Measurements from ENCODE around the gene SPECC1L.
A peak's percentile ranks its signal among the peaks of the same experiment; 100 is the strongest.

SPECC1L gene

DNA sequence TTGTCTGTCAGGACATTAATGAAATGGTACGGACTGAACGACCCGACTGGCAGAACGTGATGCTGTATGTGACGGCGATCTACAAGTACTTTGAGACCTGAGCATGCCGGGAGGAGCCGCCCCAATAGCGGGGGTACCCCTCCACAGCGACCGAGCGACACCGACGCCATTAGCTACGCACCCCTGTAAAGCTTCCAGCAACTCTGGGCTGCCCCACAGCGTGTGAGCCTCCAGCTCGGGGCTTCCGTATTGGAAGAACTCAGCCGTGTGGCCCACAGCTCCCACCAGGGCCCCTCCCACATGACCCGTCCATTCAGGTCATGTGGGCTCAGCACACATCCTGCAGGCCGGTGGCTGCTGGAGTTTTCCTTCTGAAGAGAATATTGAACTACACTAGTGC is 143.9 kb downstream of the SPECC1L start:
- DNase-seq (ENCODE audit: low read depth), result no peak

DNA sequence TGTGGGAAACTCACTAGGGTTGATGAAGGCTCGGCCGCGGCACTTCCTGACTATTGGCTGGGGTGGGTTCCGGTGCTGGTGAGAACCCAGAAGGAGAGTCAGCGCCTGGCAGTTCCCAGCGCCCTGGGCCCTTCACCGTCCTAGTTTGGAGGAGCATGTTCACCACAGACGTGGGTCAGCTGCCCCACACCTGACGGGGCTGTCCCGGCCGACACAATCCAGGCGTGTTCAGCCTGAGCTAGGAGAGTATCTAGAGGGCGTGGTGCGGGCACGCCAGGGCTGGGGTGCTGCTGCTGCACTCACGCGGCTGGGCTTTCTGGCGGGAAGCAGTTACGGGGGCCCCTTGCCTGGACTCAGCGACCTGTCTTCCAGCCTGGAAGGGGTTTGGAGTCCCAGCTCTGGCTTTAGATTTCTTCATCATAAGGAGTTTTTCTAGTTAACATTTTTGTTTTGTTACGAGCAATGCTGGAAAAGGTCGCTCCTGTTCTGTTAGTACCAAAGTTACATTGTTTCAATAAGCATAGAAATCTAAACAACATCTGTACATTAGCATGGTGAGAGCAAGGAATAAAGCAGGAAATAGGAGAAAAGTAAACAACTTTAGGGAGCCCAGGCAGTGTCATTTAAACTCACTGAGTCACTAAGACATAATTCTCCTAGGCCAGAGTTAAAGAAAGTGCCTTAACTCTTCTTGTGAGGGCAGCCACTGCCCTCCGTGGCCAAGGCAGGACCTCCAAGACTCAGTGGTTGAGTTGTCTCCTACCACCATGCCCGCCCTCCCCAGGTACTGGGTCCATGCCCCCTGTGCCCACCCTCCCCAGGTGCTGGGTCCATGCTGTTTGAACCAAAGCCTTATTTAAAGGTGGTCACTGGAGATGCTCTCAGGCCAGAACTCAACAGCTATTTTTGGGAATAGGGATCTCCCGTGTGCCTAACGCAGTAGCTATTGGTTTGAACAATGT is 144.6 kb downstream of the SPECC1L start:
- no peak for DNase-seq (ENCODE audit: low read depth)

DNA sequence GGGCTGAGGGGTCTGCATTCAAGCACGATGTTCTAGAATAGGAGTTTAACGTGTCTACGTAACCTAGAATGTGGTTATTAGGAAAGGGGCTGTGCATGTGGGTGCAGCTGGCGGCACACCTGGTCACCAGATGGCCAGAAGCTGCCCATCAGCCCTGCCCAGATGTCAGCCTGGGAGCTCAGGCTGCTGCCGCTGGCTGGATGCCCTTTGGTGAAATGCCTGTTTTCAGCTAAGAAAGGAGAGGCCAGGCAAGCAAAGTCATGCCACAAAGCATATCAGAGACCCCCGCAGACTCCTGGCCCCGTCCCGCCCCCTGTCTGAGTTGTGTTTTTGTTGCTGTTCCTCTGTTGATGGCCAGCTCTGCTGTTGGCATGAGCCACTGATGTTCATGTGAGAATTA is 145.5 kb downstream of the SPECC1L start:
- no peak for DNase-seq (ENCODE audit: low read depth)

DNA sequence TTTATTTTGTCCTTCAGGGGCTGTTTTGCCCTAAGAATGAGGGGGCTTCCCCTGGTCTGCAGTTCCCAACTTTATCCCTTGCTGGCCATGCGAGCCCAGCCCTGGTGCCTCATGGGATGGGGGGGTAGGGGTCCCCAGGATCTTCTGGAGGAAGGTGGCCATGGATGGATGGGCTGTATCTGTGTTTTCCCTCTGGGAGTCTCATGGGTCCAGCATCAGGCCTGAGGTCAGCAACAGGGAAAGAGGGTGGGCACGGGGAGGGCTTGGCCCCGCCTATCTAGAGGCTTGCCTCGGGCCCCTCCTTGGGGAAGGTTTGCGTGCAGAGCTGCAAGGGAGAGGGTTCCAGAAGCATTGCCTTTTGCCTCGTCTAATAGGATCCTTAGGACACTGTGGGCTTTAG is 146.0 kb downstream of the SPECC1L start:
- DNase-seq (ENCODE audit: low read depth), result no peak

DNA sequence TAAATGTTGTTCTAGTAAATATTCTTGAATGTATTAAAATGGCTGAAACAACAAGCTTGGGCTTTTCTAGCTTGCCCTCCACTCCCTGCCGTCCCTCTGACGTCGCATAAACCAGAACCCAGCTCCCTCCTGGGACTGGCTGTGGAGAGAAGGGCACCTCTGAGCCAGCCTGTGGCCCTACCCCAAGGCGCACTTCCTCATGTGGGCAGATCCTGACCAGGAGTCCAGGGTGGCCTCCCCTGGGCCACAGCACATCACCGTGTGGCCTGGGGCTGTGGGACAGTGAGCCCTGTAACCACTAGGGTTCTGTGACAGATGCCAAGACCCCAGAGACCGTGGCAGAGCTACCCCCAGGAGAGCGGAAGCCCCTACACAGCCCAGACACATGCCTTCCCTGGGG is 146.6 kb downstream of the SPECC1L start:
- no peak for DNase-seq (ENCODE audit: low read depth)

DNA sequence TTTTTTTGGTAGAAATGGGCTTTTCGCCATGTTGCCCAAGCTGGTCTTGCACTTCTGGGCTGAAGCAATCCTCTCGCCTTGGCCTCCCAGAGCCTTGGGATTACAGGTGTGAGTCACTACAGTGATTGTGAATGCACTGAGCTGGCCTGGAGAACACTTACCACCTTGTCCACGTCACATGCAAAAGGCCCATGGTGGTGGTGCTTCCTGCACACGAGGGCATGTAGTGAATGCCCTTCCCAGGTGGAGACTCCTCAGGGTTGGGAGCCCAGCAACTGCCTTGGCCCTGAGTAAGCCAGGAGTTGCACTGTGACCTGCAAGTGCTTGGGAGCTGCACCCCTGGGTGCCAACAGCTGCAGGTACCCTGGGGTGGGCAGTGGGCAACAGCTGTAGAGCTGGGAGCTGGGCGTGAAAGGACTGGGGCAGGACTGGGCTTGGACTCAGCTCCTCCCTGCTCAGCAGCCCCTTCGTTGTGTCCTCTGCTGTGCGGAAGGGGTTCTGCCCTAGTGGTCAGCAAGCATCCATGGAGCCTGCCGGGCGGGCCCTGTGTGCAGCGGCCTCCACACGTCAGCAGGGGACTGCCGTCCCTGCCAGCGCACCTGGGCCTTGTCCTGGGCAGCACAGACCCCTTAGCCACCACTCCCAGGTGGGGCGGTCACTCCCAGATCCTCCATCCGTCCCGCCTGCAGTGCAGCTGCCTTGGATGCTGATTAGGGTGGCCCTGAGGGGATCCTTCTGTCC is 147.4 kb downstream of the SPECC1L start:
- no peak for DNase-seq (ENCODE audit: low read depth)

DNA sequence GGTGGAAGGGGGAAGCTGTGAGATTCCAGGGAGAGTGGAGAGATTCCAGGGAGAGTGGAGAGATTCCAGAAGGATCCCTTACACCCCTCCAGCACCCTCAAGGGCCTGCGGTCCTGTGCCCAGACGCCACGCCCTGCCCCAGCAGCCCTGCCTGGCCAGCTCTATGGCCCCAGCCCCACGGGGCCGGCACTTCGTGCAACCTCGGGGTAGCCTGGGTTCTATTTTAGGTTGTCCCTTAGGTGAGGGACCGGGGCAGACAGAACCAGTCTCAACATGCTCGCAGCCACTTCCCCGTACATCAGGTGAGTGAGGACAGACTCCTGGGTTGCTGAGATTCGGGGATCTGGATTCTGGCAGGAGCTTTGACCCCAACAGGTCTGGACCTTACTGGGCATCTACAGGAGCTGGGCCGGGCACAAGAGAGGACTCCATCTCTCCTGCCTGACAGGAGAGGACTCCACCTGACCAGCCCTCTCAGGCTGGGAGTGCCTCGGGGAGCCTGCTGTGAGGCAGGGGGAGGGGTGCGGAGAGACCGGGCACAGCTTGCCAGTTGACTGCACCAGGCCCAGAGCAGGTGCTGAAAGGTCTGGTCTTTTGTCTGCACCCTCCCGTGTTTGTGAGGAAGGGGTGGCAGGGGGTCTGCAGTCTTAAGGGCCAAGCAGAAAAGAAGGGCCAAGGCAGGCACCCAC is 148.3 kb downstream of the SPECC1L start:
- DNase-seq (ENCODE audit: low read depth), result no peak

DNA sequence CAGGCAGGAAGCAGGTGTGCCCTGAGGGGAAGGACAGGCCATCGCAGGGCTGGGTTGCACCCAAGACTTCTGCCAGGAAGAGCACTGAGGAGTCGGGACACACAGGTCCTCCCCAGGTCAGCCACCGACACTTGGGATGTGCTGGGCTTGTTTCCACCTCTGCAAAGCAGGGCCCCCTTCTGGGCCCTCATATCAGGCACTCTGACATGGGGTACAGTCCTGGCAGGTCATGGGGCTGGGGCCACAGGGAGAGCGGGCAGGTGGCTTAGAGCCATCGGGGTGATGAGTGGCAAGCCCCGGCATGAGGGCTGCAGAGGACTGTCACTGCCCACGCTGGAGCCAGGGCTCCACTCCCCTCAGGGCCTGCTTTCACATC is 148.8 kb downstream of the SPECC1L start:
- no peak for DNase-seq (ENCODE audit: low read depth)

DNA sequence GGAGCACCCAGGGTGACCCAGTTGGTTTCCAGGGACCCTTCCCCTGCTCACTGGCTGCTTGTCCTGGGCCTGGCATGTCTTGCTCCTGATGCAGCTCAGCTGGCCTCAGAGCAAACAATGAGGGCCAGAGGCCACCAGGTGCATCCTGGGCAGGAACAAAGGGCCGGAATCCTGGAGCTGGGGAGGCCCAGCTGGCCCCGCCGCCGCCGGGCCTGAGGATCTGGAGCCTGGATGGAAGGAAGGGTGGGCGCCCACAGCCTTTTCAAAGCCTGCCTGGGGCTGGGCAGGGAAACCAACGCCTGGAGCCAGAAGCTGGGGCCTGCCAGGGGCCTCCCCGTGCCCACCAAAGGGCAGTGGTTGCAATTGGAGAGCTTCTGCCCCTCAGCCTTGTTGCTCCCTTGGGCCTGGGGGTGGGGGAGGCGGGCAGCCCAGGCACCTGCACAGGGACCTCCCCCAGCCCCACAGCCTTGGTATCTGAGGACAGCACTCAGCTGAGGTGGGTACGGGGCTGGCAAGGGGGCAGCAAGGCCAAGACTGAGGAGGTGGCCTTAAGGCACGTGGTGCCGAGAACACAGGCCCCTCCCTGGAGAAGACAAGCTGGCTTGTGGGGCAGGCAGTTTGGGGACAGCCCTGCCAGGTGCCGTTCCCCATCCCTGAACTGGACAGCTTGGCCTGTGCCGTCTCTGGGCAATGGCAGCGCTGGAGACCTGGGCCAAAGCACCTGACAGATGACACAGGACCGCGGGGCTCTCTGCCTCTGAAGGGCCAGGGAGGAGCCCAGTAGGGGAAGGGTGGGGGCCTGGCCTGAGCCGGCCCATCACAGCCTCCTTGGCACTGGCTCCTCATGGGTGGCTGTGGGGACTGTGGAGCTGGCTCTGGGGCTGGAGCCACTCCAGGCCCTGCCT is 149.7 kb downstream of the SPECC1L start:
- no peak for DNase-seq (ENCODE audit: low read depth)

DNA sequence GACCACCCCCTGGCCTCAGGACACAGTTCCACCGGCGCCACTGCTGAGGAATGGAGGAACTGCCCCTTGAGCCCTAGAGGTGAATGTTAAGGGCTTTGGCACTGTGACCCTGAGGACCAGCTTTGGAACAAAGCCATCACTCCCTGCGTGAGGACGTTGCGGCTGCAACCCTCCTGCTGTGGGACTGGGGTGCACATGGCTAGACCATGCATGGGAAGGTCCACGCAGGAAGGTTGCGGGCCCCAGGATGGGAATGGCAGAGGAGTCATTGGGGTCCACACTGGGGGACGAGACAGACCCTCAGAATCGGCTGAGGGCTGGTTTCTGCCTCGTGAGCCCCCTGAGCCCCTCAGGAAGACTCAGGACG is 150.3 kb downstream of the SPECC1L start:
- DNase-seq (ENCODE audit: low read depth), result no peak

DNA sequence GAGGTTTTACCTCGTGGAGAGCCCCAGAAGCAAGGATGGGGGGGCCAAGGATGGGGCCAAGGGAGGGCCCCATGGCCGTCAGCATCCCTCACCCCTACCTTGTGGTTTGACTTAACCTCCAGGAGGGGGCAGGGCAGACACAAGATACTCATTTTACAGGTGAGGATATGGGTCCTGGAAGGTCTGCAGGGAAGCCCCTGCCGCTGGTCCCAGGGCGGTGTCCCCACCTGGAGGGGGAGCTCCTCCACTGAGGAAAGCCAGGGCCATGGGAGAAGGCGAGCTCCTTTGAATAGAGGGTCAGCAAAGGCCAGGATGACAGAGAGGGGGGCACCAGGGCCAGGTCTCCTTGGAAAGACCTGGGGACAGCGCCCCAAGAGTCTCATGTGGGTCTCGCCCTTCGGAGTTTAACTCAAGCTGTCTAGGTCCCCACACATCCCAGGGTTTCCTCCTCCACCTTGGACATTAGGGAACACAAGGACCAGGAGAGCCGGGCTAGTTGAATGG is 150.8 kb downstream of the SPECC1L start:
- DNase-seq (ENCODE audit: low read depth), result no peak

DNA sequence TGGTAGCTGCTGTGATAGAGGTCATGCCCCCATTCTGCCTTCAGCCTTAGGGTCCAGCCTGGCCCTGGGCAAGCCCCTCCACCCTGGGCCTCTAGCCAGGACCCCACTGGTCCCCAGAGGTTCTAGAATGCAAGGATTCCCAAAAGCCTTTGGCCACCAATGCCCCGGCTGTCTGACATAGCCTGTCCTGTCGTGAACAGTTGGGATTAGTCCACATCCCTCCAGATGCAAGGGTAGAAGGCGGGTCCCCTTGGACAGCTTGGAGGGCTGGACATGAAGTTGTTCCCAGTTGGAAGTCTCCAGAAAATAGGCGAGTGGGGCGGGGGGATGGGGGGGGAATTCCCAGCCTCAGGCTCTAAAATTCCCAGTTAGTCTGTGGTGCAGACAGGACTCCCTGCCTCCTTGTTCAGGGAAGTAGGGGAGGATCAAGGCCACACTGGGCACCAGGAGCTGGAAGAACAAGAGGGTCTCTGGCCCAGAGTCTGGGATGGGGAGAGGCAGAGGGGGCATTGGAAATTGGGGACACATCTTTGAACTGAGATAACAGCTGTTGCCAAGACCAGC is 151.6 kb downstream of the SPECC1L start:
- DNase-seq (ENCODE audit: low read depth), result no peak

DNA sequence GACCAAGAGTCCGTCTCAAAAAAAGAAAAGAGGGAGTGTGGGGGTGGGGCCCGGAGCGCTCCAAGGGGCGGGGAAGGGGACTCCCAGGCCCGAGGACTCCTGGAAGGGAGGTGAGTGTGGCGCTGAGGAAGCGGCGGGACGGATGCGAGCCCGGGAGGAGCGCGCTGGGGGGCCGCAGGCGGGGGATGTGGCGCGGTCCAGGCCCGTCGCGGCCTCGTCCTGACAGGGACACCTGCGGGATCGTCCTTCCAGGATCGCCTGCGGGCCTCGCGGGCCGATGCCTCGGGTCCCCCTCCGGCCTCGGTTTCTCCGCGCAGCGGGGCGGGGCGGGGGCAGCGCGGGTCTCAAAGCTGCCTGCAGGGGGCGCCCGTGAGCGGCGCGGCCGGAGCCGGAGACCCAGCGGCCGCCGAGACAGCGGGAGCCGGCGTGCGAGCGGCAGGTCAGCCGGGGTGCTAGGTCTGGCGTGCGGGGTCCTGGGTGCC is 152.9 kb downstream of the SPECC1L start:
- peak; percentile 40 for DNase-seq (ENCODE audit: low read depth)

DNA sequence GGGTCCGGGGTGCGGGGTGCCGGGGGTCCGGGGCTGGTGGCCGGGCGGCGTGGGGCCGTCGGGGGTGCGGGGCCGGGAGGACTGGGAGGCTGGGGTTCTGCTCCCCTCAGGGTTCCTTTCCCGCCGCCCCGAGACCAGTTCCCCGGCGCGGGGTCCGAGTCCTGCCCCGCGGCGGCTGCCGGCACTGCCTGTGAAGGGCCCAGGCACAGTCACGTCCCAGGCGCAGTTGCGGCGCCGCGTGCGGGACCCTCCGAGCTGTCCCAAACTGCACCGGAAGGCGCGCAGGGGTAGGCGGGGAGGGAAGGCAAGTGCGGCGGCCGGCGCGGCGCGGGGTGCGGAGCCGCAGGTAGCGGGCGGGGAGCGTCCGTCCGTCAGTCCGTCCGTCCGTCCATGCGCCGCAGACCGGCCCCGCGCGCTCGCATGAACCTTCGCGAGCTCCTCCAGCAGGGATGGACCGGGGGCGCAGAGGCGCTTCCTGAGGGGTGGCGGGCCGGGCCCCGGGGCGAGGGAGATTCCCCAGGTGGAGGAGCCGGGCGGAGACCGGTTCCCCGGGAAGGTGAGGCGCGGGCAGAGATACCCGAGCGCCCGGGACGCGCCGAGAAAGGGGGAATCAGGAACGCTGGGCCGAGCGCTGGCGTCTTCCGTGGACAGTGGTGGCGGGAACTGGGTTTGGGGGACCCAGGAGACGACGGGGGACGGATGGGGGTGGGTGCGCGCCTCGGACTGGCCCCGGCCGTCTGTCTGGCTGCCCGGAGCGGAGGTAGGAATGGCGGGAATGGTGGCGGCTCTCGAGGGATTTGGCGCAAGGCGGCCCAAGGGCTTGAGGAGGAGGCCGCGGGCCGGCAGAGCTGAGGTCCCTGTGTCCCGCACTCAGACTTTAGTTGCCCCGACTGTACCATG is 153.6 kb downstream of the SPECC1L start:
- peak; percentile 38 for DNase-seq (ENCODE audit: low read depth)

DNA sequence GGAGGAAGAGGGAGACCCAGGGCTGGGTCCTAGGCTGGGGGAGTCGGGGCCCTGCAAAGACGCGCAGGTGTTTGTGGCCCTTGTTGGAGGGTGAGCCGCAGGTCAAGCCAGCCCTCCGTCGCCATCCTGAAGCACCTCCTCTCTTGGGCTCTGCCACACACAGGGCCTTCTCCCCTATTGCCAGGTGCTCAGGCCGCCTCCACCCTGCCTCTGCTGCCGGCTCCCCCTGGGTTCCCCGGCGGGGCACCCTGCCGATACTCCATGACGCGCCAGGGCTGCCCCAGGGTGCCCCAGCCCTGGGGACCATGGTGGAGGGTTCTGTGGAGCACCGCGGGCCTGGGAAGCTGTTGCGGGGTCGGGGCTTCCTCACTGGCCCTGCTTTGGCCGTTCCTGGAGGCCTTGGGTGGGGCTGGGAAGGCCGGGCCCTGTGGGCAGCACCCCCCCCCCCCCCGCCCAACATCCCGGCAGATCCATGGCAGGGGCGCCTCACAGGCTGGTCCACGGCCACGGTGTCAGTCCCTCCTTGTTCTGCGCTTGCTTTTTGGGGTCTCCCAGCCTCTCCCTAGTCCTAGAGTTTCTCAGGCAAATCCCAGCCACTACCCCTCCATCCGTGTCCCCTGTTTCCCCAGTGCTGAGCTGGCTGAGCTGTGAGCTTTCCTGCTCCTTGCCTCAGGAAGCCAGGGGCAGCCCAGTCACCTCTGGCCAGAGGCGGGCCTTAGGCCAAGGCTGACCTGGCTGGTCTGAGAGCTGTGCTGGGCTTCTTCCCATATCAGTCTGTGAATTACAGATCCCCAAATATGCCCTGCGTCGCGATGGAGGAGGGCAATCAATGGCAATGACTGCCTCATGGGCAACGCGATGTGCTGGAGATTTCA is 154.5 kb downstream of the SPECC1L start:
- no peak for DNase-seq (ENCODE audit: low read depth)

DNA sequence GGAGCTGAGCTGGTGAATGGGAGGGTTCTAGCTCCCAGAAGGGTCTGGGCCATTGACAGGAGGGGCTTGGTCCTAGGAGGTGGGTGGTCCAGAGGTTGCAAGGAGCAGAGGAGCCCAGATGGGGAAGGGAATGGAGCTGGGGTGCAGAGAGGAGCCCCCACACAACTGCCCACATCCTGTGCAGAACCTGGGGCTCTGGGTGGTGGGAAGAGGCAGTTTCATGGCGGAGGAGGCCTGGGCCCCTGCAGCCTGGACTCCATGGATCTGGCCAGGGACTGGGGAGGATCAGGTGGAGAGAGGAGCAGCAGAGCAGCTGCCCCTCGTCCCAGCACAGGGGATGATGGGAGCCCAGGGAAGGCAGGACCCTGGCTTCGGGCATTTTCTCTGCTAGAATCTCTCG is 155.8 kb downstream of the SPECC1L start:
- no peak for DNase-seq (ENCODE audit: low read depth)

DNA sequence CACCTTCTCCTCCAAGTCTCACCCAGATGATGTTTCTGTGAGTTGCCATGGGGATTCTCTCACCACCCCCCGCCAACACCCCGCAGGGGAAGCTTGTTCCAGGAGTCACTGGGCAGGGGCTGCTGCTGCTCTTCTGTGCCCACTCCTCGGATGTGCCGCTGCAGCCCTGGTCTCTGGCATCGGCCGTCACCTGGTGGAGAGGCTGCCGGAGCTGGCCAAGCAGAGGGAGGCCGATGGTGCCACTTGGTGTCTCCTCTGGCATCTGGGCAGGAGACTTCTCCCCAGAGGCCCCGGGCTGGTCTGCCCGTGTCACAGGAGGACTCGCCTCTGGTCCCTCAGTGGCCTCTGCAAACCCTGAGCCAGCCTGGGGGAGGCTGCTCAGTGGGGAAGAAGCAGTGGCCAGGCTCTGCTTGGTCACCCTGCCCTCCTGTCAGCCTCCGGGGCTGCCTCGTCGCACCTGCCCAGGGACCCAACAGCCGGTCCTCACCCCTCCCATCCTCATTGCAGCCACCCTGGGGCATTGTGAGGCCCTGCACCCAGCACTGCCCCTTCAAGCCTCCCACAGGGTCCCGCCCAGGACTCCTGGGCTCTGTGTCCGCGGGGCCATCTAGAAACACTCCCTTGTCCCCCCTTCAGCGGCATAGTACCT is 156.3 kb downstream of the SPECC1L start:
- DNase-seq (ENCODE audit: low read depth), result no peak

DNA sequence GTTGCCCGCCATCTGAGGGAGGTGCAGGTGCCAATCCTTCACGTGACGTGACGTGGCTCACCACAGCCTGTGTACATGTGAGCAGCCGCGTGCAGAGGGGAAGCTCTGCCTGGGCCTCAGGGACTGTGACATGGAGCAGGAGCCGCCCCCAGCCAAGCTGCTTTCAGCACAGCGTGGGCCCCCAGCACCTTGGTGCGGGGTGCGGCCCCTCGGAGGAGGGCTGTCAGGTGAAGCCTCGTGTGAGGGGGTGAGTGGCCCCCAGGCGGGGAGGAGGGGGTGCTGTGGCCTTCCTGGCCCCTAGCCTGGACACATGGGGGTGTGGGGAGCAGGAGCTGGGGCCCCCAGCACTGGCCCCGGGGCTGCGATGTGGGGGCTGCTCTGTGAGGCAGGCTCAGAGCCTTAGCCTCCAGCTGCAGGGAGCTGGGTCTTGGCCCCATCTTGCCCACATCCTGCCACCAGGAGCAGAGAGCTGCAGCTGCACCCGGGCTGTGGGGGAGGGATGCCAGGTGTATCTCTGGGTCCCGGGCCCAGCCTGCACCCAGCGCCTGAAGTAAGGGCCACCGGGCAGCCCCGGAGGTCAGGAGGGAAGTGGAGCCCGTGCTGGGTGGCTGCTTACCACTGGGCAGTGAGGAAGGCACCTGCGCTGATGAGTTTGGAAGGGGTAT is 157.0 kb downstream of the SPECC1L start, which contains the start of gene ADORA2A:
TSS of gene ADORA2A (plus strand) at position 100 of the 665 bp plus-strand sequence. CDS start 5,806 bp downstream, outside the sequence.
- peak; percentile 83 for DNase-seq (ENCODE audit: low read depth)

Measured in stimulated activated CD4-positive, alpha-beta T cell treated with anti-CD3 and anti-CD28 coated beads, Interleukin-2, amount 100 ng/mL, for 4 hours (primary cell).